Brain microvascular endothelial cell (primary cell): ENCODE results near the gene HK2.

Source experiments
- DNase-seq: peaks from one replicate; pipeline ENCODE4 v3.0.0-alpha.2; 2020
- H3K27ac ChIP-seq: fragments of 250-450 bp; sonication (Bioruptor Pico); 2 replicates; pipeline ENCODE4 v1.5.1; 2020; ENCODE audit warnings: mild to moderate bottlenecking, moderate library complexity
- H3K27me3 ChIP-seq: fragments of 250-450 bp; sonication (Bioruptor Pico); replicated peaks from 2 replicates; pipeline ENCODE4 v1.5.1; 2020; ENCODE audit warnings: mild to moderate bottlenecking
- H3K36me3 ChIP-seq: fragments of 250-450 bp; sonication (Bioruptor Pico); replicated peaks from 2 replicates; pipeline ENCODE4 v1.5.1; 2020; ENCODE audit warnings: mild to moderate bottlenecking
- H3K4me3 ChIP-seq: 2 replicates; pipeline ENCODE4 v1.5.1; 2011; ENCODE audit warnings: low read depth, mild to moderate bottlenecking, control low read depth, low read length, moderate library complexity
- in situ Hi-C: cut with HindIII; loops from 2 replicates; pipeline ENCODE4 v1.10.0; 2017; ENCODE audit warnings: low sequenced_read_pairs, low pct_ligation_motif_present
- TF ChIP-seq, protein P1 (sequence below): IDR thresholded peaks from 2 replicates; pipeline ENCODE4 v1.5.1; 2011; ENCODE audit warnings: low read depth, mild to moderate bottlenecking, moderate library complexity, low read length, control low read depth, inconsistent platforms; ENCODE audit errors: missing control alignments

The HK2 gene

DNA sequence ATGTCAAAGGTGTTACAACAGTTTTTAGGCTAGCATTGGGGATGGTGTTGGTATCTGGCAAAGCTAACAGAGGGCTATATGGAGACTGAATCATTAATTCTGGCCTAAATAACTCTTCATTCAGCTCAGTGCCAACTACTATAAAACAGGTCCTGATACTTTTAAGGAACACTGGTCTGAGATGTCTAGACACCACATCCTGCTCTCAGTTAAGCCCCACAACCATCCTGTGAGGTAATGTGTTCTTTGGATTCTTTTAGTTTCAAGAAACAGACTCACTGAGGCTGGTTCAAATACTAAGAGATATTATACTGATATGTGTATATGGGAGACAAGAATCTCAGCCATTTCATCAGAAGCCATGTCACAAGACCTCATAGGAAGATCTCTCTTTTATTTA is 14.2 kb upstream of the HK2 start:
- TF ChIP-seq, protein P1, sequence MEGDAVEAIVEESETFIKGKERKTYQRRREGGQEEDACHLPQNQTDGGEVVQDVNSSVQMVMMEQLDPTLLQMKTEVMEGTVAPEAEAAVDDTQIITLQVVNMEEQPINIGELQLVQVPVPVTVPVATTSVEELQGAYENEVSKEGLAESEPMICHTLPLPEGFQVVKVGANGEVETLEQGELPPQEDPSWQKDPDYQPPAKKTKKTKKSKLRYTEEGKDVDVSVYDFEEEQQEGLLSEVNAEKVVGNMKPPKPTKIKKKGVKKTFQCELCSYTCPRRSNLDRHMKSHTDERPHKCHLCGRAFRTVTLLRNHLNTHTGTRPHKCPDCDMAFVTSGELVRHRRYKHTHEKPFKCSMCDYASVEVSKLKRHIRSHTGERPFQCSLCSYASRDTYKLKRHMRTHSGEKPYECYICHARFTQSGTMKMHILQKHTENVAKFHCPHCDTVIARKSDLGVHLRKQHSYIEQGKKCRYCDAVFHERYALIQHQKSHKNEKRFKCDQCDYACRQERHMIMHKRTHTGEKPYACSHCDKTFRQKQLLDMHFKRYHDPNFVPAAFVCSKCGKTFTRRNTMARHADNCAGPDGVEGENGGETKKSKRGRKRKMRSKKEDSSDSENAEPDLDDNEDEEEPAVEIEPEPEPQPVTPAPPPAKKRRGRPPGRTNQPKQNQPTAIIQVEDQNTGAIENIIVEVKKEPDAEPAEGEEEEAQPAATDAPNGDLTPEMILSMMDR, result no peak
- H3K27me3 ChIP-seq, result no peaks in the 10 kb centered on the region
- no peak overlapping the region for H3K4me3 ChIP-seq
- no peaks in the 10 kb centered on the region for H3K36me3 ChIP-seq
- no peak overlapping the region for H3K27ac ChIP-seq
- DNase-seq, result no peak
- in situ Hi-C loops, result no loop called here

DNA sequence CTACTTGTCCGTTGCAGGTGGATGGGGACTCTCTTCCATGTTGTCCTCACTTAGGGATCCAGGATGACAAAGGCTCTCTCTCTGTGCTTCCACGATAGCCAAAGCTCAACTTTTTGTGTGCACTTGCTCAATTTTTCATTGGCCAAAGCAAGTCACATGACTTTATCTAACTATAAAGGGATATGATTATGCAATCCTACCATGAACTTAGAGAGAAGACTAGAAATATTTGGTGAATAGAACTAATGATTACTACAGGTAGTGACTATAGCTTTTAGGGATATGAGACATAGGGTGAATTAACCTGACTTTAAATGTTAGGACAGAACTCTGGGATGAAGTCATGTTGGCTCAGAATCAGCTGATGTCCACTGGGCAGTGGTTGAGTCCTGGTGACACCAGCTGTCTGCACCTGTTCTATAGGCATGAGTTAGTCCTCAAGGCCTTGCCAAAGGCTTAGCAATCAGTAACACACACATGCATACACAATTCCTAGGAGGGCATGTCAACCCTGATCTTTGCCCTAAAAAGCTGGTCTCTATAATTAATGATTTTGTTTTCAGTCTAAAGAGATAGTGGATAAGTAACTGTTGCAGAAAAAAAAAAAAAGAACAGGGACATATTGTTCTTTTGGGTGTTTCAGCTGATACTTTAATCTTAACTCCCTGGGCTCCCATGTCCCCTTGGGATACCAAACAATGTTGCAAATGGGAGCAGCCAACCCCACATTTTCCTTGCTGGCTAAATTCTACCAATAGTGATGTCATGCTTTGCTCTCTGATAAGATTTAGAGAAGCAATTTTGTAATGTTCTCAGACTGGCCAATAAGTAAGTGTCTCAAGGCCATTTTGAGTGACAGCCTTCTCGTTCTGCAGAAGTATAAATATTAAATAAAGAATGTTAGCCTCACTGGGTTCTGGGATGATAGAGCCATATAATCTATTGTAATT is 12.5 kb upstream of the HK2 start:
- in situ Hi-C loops, result no loop called here
- TF ChIP-seq, protein P1, result no peak
- no peaks in the 10 kb centered on the region for H3K27me3 ChIP-seq
- H3K4me3 ChIP-seq, result no peak overlapping the region
- no peak for DNase-seq
- H3K36me3 ChIP-seq, result no peaks in the 10 kb centered on the region
- no peak overlapping the region for H3K27ac ChIP-seq

DNA sequence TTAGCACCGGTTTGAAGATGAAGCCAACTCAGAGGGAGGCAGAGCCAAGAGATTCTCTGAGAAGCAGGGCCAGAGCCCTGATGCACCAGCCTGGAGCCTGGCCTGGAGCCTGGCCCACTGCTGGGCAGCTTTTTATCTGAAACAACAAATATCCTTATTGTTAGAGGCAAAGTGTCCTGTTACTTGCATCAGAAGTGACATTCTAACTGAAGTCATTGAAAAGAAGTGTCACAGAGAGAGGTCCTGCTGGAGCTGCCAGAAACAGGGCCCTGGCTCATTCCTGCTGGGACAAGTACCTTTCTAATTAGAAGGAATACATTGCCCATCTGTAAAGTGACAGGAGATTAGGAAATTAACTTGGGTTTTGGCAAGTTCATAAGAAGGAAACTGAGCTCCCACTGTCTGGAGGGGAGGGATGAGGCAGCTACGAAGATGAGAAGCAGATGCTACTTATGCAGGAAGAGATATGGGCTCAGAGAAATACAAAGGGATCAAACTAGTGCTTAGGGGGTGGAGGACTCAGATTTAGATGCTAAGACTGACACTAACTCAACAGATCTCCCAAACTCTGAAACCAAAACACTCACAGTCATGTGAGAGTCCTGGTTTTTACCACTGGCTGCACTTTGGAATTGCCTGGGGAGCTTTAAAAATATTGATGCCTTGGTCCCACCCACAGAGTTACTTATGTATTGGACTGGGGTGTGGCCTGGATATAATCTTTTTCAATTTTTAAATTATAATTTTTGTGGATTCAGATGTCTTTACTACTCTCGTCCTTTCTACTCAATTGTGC is 11.0 kb upstream of the HK2 start:
- TF ChIP-seq, protein P1, result no peak
- Histone ChIP-seq H3K36me3 (no peaks in the 10 kb centered on the region), H3K27me3 (no peaks in the 10 kb centered on the region), H3K27ac (no peak overlapping the region), H3K4me3 (no peak overlapping the region)
- no peak for DNase-seq
- in situ Hi-C loops, result no loop called here

DNA sequence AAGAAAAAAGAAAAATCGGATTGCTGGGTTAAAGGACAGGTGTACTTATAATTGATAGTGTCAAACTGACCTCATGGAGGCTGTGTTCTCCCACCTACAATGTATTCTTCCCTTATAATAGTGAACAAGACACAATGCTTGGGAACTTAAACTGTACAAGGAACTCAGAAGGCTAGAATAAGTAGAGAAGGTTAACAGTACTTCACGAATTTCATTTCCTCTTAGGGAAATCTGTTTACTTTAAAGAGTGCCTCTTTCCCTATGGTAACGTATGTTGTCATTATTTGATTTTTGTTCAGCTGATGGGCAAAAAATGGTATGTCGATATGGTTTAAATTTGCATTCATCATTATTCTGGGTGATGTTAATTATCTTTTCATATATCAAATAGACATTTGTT is 9.2 kb upstream of the HK2 start:
- H3K4me3 ChIP-seq, result no peak overlapping the region
- TF ChIP-seq, protein P1, result no peak
- no peaks in the 10 kb centered on the region for H3K36me3 ChIP-seq
- H3K27ac ChIP-seq, result no peak overlapping the region
- in situ Hi-C loops, result no loop called here
- DNase-seq, result no peak
- H3K27me3 ChIP-seq, result no peaks in the 10 kb centered on the region

DNA sequence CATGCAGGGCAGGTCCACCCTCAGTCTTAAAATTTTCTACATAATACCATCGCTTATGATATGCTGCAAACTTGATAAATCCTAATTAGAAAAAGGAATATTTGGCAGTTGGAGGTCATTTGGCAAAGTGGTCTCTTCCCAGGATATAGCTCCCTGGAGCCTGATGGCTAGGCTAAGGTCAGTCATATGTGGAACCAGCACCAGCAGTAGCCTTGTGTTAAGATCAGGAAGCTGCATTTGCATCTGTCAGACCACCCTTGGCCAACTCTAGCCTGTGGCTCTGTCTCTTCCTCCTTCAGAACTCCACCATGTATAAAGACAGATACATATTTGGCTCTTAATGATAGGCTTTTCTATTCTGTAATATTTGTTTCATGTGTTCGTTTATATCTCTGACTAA is 5.4 kb upstream of the HK2 start:
- in situ Hi-C loops, result no loop called here

More for the DNA sequence above, 5.4 kb upstream of the HK2 start:
- TF ChIP-seq, protein P1, result no peak
- Histone ChIP-seq H3K27me3 (no peaks in the 10 kb centered on the region), H3K4me3 (no peak overlapping the region), H3K27ac (no peak overlapping the region), H3K36me3 (no peaks in the 10 kb centered on the region)
- no peak for DNase-seq
